ENCODE data around the gene TESK1.

TESK1 gene

DNA sequence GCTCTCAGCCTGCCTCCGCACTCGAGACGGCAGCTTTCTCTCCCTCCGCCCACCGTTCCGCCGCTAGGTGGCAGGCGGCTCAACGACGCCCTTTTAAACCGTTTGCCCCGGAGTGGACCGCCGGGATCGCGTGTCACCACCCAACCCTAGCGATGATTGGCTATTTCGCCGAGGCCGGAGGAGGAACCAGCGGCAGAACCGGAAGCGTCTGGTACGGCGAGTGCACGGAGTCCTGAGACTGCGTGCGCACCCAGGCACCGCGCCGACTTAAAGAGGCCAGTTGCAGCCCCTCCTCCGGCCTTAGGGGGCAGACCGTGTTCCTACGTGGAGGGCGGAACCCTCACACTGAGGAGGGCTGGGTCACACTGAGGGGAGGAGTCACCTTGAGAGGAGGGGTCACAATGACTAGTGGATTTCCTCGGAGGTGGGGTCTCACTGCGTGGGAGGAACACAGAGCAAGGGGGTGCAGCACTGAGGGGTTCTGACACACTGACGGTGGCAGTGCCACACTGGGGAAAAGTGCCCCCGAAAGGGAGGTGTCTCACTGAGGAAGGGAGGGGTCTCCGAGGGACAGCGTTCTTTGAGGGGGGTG is 980 bp upstream of the TESK1 start:
- Histone ChIP-seq H3K9me3 (no peaks in the 10 kb centered on the region), H3K4me3 (ENCODE audit: low read depth in 1 of 2, low read length in 1 of 2) (peak overlapping the region; percentile 76 to 87), H3K27me3 (no peaks in the 10 kb centered on the region), H3K36me3 (peaks cover 11% of the 10 kb centered on the region), H3K27ac (peak overlapping the region; percentile 84), H3K4me1 (ENCODE audit: control insufficient read depth in 1 of 2, insufficient read depth in 1 of 2, low read depth in 1 of 2, low read length in 1 of 2) (peaks cover 21 to 28% of the 10 kb centered on the region in 2 experiments)
- TF ChIP-seq, protein P1, sequence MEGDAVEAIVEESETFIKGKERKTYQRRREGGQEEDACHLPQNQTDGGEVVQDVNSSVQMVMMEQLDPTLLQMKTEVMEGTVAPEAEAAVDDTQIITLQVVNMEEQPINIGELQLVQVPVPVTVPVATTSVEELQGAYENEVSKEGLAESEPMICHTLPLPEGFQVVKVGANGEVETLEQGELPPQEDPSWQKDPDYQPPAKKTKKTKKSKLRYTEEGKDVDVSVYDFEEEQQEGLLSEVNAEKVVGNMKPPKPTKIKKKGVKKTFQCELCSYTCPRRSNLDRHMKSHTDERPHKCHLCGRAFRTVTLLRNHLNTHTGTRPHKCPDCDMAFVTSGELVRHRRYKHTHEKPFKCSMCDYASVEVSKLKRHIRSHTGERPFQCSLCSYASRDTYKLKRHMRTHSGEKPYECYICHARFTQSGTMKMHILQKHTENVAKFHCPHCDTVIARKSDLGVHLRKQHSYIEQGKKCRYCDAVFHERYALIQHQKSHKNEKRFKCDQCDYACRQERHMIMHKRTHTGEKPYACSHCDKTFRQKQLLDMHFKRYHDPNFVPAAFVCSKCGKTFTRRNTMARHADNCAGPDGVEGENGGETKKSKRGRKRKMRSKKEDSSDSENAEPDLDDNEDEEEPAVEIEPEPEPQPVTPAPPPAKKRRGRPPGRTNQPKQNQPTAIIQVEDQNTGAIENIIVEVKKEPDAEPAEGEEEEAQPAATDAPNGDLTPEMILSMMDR (IDR thresholded peaks at IDR 0.05) = peak; percentile 98

DNA sequence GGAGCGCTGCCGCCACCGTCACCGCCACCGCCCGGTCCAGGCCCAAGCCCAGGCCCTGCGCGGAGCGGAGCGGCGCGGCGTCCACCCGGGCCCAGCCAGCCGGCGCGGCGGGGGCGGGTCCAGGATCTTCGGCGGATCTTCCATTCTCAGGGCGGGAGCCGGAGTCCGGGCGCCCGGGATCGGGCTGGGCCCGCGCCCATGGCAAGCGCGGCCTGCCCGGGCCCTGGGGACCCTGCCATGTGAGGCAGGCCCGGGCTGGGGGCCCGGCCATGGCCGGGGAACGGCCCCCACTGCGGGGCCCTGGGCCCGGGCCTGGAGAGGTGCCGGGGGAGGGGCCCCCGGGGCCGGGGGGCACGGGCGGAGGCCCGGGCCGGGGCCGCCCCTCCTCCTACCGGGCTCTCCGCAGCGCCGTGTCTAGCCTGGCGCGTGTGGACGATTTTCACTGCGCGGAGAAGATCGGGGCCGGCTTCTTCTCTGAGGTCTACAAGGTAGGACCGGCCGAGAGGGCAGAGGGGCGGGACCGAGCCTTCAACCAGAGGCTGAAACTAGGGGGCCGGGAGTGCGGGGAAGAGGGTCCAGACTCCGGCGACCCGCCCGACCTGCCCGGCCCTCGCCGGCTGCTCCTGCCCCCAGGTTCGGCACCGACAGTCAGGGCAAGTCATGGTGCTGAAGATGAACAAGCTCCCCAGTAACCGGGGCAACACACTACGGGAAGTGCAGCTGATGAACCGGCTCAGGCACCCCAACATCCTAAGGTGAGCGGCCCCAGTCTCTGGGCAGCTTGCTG is 482 bp downstream of the TESK1 start:
- peaks cover 21% of the 10 kb centered on the region for H3K36me3 ChIP-seq
- H3K27me3 ChIP-seq = no peaks in the 10 kb centered on the region
- peak overlapping the region; percentile 76 to 87 for H3K4me3 ChIP-seq (ENCODE audit: low read depth in 1 of 2, low read length in 1 of 2)
- H3K9me3 ChIP-seq = no peaks in the 10 kb centered on the region
- TF ChIP-seq, protein P1 (IDR thresholded peaks at IDR 0.05) = no peak
- peaks cover 21 to 28% of the 10 kb centered on the region in 2 experiments for H3K4me1 ChIP-seq (ENCODE audit: control insufficient read depth in 1 of 2, insufficient read depth in 1 of 2, low read depth in 1 of 2, low read length in 1 of 2)
- peak overlapping the region; percentile 84 for H3K27ac ChIP-seq

DNA sequence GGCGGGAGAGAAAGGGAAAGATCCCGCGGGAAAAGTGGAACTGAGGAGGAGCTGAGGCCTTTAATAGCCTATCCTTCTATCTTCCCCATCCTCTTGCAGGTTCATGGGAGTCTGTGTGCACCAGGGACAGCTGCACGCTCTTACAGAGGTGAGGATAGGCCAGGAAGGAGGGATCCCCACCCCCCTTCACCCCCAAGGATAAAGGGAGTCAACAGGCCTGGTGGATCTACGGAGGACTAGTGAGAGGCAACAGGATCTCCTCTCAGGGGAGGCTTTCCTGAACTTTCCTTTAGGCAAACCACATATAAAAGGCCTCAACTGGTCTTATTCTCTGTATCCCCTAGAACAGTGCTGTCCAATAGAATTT is 1.1 kb downstream of the TESK1 start:
- TF ChIP-seq, protein P1 (IDR thresholded peaks at IDR 0.05) = no peak
- H3K36me3 ChIP-seq = peaks cover 21% of the 10 kb centered on the region
- H3K4me3 ChIP-seq (ENCODE audit: low read depth in 1 of 2, low read length in 1 of 2) = peak overlapping the region; percentile 76 to 87
- H3K27me3 ChIP-seq = no peaks in the 10 kb centered on the region
- no peak overlapping the region for H3K27ac ChIP-seq
- peaks cover 21 to 28% of the 10 kb centered on the region in 2 experiments for H3K4me1 ChIP-seq (ENCODE audit: control insufficient read depth in 1 of 2, insufficient read depth in 1 of 2, low read depth in 1 of 2, low read length in 1 of 2)
- H3K9me3 ChIP-seq = no peaks in the 10 kb centered on the region

DNA sequence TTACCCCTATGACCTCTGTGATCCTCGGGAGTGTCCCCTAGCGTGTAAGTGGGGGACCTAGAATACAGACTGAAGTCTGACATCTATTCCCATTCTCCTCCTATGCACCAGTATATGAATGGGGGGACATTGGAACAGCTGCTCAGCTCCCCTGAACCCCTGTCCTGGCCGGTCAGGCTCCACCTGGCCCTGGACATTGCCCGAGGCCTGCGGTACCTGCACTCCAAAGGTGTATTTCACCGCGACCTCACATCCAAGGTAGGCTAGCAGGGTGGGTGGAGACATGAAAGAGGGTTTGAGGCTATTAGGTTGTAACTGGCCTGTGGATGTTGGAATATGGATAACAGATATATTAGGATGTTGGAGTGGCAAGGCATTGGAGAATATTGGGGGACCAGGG is 1.7 kb downstream of the TESK1 start:
- TF ChIP-seq, protein P1 (IDR thresholded peaks at IDR 0.05) = no peak
- Histone ChIP-seq H3K27ac (no peak overlapping the region), H3K4me3 (ENCODE audit: low read depth in 1 of 2, low read length in 1 of 2) (no peak overlapping the region), H3K9me3 (no peaks in the 10 kb centered on the region), H3K36me3 (peaks cover 21% of the 10 kb centered on the region), H3K27me3 (no peaks in the 10 kb centered on the region), H3K4me1 (ENCODE audit: control insufficient read depth in 1 of 2, insufficient read depth in 1 of 2, low read depth in 1 of 2, low read length in 1 of 2) (peaks cover 21 to 28% of the 10 kb centered on the region in 2 experiments)

DNA sequence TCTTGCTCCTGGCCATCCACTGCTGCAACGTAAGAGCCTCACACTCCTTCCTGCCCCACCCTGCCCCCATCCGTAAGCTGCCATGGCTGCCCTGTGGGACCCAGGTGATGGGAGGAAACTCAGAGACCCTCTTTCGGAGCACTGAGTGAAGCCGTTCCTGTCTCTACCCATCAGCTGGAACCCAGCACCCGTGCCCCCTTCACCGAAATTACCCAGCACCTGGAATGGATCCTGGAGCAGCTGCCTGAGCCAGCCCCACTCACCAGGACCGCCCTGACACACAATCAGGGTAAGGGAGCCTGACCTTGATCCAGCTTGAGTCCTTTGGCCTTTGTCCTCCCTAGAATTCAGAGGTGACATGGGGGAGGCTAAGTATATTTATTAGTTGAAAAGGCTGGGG is 3.2 kb downstream of the TESK1 start:
- Histone ChIP-seq H3K4me1 (ENCODE audit: control insufficient read depth in 1 of 2, insufficient read depth in 1 of 2, low read depth in 1 of 2, low read length in 1 of 2) (peaks cover 18 to 27% of the 10 kb centered on the region in 2 experiments), H3K36me3 (peaks cover 21% of the 10 kb centered on the region), H3K27me3 (no peaks in the 10 kb centered on the region), H3K27ac (no peak overlapping the region), H3K9me3 (no peaks in the 10 kb centered on the region), H3K4me3 (ENCODE audit: low read depth in 1 of 2, low read length in 1 of 2) (no peak overlapping the region)
- TF ChIP-seq, protein P1 (IDR thresholded peaks at IDR 0.05) = no peak
